ENCODE measurements around the gene FOXC2.
"Not testable (repeated sequence)": the region's sequence is repeated elsewhere in the genome, so short reads cannot be mapped to it uniquely, and the experiment has no call there.

The FOXC2 gene

GRCh38 chr16:86574646-86575045 is 8.0 kb downstream of the FOXC2 start:
- no peak for DNase-seq

- no peak for DNase-seq
These were observed 8.6 kb downstream of the FOXC2 start for GRCh38 chr16:86575095-86575685.

- DNase-seq = peak in 1 of 2 experiments; percentile 68
These were observed 9.3 kb downstream of the FOXC2 start for GRCh38 chr16:86575754-86576557.

GRCh38 chr16:86576591-86577313 is 10.1 kb downstream of the FOXC2 start:
- DNase-seq = no peak

- DNase-seq = no peak
These were observed 10.8 kb downstream of the FOXC2 start for GRCh38 chr16:86577314-86577971.

GRCh38 chr16:86578061-86578599 is 11.5 kb downstream of the FOXC2 start, which contains the start of gene FOXL1:
FOXL1 (plus strand) TSS chr16:86578549; CDS start chr16:86578724, 175 bp downstream.
- no peak for DNase-seq

- no peak for DNase-seq
These were observed 12.1 kb downstream of the FOXC2 start for GRCh38 chr16:86578611-86579267.

GRCh38 chr16:86579268-86580062 is 12.8 kb downstream of the FOXC2 start:
- no peak for DNase-seq

GRCh38 chr16:86580063-86580790 is 13.6 kb downstream of the FOXC2 start:
- DNase-seq = no peak

- DNase-seq = no peak
These were observed 14.2 kb downstream of the FOXC2 start for GRCh38 chr16:86580791-86581170.

GRCh38 chr16:86581458-86581857 is 14.8 kb downstream of the FOXC2 start:
- DNase-seq = no peak

GRCh38 chr16:86584071-86584685 is 17.5 kb downstream of the FOXC2 start:
- no peak for DNase-seq

- no peak for DNase-seq
These were observed 18.4 kb downstream of the FOXC2 start for GRCh38 chr16:86584726-86585721.

- no peak for DNase-seq
These were observed 19.4 kb downstream of the FOXC2 start for GRCh38 chr16:86585821-86586611.

GRCh38 chr16:86587487-86587886 is 20.9 kb downstream of the FOXC2 start:
- no peak for DNase-seq

- DNase-seq = not testable (repeated sequence)
These were observed 21.3 kb downstream of the FOXC2 start for GRCh38 chr16:86587955-86588354.

GRCh38 chr16:86590501-86591144 is 24.0 kb downstream of the FOXC2 start:
- no peak for DNase-seq

- DNase-seq = no peak
These were observed 24.6 kb downstream of the FOXC2 start for GRCh38 chr16:86591270-86591669.
